Measurements from ENCODE around the gene NPC1L1.

Gene NPC1L1

DNA sequence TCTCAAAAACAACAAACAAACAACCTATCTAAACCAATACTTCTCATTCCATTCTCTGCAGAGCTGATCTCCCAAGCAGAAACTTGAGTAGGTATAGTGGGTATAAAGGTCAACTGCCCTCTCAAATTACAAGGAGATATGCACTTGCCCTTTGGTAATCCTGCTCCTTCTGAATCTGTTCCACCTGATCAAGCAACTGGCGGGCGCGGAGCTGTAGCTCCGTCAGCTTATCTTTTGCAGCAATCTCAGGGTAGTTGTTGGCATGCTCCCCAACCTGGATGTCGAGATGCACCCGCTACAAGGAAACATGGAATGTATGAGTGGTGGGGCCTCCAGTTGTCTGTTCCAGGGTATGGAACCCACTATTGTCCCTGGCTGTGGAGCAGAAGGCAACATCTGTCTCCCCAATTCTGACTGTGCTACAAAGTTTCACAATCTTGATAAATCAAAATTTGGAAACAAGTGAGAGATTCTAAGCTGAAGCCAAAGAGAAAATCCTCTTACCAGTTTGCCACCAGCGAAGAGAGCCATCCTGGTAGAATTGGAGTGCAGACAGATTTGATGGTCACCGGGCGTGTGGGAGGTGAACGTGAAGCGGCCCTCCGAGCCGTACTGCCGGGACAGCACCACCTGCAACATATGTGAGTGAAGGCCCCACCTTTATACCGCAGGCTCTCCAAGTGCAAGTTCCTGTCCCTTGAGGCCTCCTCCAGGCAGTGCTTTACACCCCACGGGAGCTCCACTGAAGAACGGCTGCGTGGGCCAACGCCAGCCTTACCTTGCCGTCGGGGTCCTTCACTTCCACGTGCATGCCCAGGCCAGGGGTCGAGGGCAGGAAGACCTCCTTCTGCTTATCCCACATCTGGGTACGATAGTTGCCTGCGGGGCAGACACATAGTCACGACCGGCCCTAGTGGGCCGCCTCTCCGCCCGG lies 40.1 kb upstream of the NPC1L1 start:
- TF ChIP-seq, protein P1, sequence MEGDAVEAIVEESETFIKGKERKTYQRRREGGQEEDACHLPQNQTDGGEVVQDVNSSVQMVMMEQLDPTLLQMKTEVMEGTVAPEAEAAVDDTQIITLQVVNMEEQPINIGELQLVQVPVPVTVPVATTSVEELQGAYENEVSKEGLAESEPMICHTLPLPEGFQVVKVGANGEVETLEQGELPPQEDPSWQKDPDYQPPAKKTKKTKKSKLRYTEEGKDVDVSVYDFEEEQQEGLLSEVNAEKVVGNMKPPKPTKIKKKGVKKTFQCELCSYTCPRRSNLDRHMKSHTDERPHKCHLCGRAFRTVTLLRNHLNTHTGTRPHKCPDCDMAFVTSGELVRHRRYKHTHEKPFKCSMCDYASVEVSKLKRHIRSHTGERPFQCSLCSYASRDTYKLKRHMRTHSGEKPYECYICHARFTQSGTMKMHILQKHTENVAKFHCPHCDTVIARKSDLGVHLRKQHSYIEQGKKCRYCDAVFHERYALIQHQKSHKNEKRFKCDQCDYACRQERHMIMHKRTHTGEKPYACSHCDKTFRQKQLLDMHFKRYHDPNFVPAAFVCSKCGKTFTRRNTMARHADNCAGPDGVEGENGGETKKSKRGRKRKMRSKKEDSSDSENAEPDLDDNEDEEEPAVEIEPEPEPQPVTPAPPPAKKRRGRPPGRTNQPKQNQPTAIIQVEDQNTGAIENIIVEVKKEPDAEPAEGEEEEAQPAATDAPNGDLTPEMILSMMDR (conservative IDR thresholded peaks at IDR 0.05), result no peak
- peak overlapping the region; percentile 98 for H3K27ac ChIP-seq

DNA sequence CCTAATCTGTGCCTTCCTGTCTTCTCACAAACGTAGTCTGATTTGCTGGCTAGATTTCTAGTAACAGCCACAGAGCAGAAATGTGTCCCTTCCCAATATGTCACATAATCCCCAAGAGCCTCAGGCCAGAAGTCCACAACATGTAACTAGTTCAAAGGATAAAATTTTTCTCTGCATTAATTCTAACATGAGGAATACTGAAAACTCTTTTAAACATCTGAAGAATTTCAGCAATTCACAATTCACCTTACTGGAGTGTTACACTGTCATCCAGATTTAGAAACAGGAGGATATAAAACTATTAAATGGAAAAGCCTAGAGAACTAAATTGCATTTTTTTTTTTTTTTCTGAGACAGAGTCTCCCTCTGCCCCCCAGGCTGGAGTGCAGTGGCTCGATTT lies 35.1 kb upstream of the NPC1L1 start:
- TF ChIP-seq, protein P1 (conservative IDR thresholded peaks at IDR 0.05), result no peak
- H3K27ac ChIP-seq, result no peak overlapping the region

GRCh38 chr7:44575054-44575453 lies 33.9 kb upstream of the NPC1L1 start:
- no peak overlapping the region; the same call in 1 of the 2 replicates for H3K27ac ChIP-seq

DNA sequence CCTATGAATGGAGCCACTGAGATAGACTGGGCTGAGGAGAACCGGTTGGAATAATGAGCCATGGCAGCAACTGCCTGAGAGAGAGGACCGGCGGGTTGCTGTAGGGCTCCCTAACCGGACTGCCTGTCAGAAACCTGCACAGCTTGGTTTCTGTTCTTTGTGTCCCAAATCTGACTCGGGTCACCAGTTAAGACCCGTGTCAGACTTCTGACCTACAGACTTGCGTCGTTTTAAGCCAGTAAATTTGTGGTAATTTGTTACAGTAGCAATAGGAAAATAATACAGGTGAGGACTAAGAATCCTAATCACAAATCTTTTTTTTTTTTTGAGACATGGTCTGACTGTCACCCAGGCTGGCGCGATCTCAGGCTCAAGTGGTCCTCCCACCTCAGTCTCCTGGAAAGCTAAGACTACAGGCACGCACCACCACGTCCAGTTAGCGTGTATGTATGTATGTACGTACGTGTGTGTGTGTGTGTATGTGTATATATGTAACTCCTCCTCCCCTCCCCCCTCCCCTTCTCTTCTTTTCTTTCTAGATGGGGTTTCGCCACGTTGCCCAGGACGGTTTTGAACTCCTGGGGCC lies 33.2 kb upstream of the NPC1L1 start:
- peak overlapping the region; percentile 93 for H3K27ac ChIP-seq
- TF ChIP-seq, protein P1 (conservative IDR thresholded peaks at IDR 0.05), result no peak

More at GRCh38 chr7:44575054-44575453, 33.9 kb upstream of the NPC1L1 start:
- TF ChIP-seq, protein P1 (conservative IDR thresholded peaks at IDR 0.05), result no peak

DNA sequence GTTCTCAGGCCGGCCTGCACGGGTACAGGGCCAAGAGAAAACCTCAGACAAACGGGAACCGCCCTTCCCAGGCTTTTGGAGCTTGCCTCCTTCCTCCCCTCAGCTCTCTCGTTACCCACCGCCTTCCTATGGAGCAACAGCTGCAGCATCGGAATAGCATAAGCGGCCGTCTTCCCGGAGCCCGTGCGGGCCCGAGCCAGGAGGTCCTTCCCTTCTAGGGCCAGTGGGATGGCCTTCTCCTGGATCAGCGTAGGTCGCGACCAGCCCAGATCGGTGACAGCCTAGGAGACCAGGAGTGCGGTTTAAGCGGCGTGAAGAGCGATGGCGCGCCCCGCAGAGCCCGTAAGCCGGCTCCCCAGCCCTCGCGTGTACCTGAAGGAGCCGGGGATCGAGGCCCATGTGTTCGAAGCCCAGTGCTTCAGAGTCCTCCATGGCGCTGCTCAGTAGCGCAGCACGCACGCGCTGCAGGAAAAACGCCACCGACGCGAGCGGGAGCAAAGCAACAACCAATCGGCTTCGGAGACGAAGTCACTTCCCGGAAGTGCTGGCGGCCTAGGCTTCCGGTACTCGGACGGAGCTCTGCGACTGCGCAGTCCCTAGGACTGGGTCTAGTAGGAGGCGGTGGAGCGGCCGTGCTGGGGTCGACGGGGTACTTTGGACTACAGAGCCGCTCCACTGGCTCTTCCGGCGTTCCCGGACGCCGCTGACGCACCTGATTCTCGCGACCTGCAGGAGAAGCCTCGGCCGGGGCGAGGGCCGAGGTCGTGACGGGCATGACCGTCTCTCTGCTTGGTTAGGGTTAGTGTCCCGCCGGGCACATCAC lies 32.5 kb upstream of the NPC1L1 start, which contains the start of gene DDX56:
TSS of gene DDX56 (minus strand) at position 445 of the 823 bp plus-strand sequence. CDS start at position 432, 13 bp downstream.
- TF ChIP-seq, protein P1 (conservative IDR thresholded peaks at IDR 0.05), result no peak
- H3K27ac ChIP-seq, result peak within 1 kb of the TSS; percentile 93

GRCh38 chr7:44572771-44573170 lies 31.6 kb upstream of the NPC1L1 start:
- H3K27ac ChIP-seq, result peak overlapping the region; percentile 93
- TF ChIP-seq, protein P1 (conservative IDR thresholded peaks at IDR 0.05), result no peak
